SU-DHL-6 (cell line): ENCODE data around the gene DIP2C.

Experiments used
- H2AFZ ChIP-seq: fragments of 200-600 bp; sonication (generic); 2 replicates; pipeline ENCODE4 v1.6.1; 2014; ENCODE audit warnings: low read depth, mild to moderate bottlenecking, moderate library complexity, mixed read lengths, antibody characterized with exemption, low read length; ENCODE audit not compliant: severe bottlenecking
- H3F3A ChIP-seq: fragments of 200-600 bp; shearing (Covaris generic); 2 replicates; pipeline ENCODE4 v1.6.0; 2016; ENCODE audit warnings: antibody characterized with exemption, mild to moderate bottlenecking; ENCODE audit not compliant: insufficient read depth
- H3K27ac ChIP-seq: fragments of 200-600 bp; sonication (generic); 2 replicates; pipeline ENCODE4 v1.5.1; 2016; ENCODE audit warnings: low read depth, mild to moderate bottlenecking, low read length, moderate library complexity, mixed read lengths
- H3K27me3 ChIP-seq: fragments of 200-600 bp; sonication (generic), shearing (Covaris generic); 2 replicates; pipeline ENCODE4 v1.6.0; 2014; ENCODE audit warnings: mild to moderate bottlenecking, low read length
- H3K36me3 ChIP-seq: fragments of 200-600 bp; sonication (generic); 2 replicates; pipeline ENCODE4 v1.6.1; 2014; ENCODE audit warnings: mild to moderate bottlenecking, low read length, mixed read lengths
- H3K4me2 ChIP-seq: fragments of 300-600, 200-600 bp; shearing (Covaris generic), sonication (generic); 2 replicates; pipeline ENCODE4 v1.6.0; 2014; ENCODE audit warnings: low read length, low read depth, mild to moderate bottlenecking; ENCODE audit not compliant: poor library complexity, severe bottlenecking
- H3K4me3 ChIP-seq: fragments of 200-600 bp; sonication (generic); 2 replicates; pipeline ENCODE4 v1.5.1; 2014; ENCODE audit warnings: antibody characterized with exemption, low read length, mild to moderate bottlenecking, mixed read lengths; ENCODE audit not compliant: insufficient read depth, poor library complexity, severe bottlenecking
- H3K79me2 ChIP-seq: fragments of 200-600 bp; sonication (generic); 2 replicates; pipeline ENCODE4 v1.6.1; 2014; ENCODE audit warnings: mild to moderate bottlenecking, low read length, moderate library complexity; ENCODE audit not compliant: insufficient read depth
- H3K9ac ChIP-seq: fragments of 200-600 bp; sonication (generic); 2 replicates; pipeline ENCODE4 v1.7.0; 2014; ENCODE audit warnings: mild to moderate bottlenecking, low read length
- H3K9me2 ChIP-seq: fragments of 200-600 bp; sonication (generic); replicated peaks from 2 replicates; pipeline ENCODE4 v1.6.1; 2014; ENCODE audit warnings: low read length; ENCODE audit not compliant: insufficient read depth
- H3K9me3 ChIP-seq: fragments of 200-600 bp; sonication (generic); 2 replicates; pipeline ENCODE4 v1.6.1; 2014; ENCODE audit warnings: low read length, mixed read lengths; ENCODE audit not compliant: insufficient read depth
- H4K20me1 ChIP-seq: fragments of 200-600 bp; sonication (generic); 2 replicates; pipeline ENCODE4 v1.6.1; 2014; ENCODE audit warnings: low read depth, mild to moderate bottlenecking, antibody characterized with exemption, low read length, moderate library complexity, mixed read lengths
- EZH2phosphoT487 ChIP-seq: fragments of 200-600 bp; sonication (generic), shearing (Covaris generic); conservative IDR thresholded peaks from 2 replicates; pipeline ENCODE4 v1.6.1; 2018; ENCODE audit warnings: mild to moderate bottlenecking, antibody characterized with exemption, low read length, moderate library complexity, mixed read lengths
- TF ChIP-seq, protein P1 (sequence below): fragments of 200-600 bp; sonication (generic); IDR thresholded peaks from one replicate; pipeline ENCODE4 v1.5.1; 2017; ENCODE audit warnings: antibody characterized with exemption, mild to moderate bottlenecking, low read length, moderate library complexity; ENCODE audit not compliant: insufficient read depth, poor library complexity, severe bottlenecking

DIP2C gene

DNA sequence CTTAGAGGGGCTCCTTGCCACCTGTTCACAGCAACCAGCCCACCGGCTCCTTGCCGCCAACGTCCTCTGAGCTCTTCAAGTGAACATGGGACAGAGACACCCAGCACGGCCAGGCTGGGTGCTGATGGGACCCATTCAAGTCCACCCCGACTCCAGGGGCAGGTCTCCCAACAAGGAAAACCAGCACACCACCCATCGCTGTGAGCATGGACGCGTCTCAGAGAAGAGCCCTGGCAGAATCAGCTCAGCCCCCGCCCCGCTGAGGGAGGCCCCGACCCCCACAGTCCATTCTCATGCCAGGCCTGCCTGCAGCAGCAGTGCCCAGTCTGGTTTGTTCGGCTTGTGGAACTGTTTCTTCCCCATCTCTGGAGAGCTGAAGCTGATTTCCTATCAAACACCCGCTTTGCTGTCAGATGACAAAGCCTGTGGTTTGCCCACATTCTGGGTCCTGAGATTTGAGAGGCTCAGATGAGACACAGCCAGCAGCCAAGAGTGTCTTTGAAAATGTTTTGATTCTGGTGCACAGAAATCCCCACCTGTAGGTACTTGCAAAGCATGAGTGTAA lies 337.6 kb downstream of the DIP2C start:
- TF ChIP-seq, protein P1, sequence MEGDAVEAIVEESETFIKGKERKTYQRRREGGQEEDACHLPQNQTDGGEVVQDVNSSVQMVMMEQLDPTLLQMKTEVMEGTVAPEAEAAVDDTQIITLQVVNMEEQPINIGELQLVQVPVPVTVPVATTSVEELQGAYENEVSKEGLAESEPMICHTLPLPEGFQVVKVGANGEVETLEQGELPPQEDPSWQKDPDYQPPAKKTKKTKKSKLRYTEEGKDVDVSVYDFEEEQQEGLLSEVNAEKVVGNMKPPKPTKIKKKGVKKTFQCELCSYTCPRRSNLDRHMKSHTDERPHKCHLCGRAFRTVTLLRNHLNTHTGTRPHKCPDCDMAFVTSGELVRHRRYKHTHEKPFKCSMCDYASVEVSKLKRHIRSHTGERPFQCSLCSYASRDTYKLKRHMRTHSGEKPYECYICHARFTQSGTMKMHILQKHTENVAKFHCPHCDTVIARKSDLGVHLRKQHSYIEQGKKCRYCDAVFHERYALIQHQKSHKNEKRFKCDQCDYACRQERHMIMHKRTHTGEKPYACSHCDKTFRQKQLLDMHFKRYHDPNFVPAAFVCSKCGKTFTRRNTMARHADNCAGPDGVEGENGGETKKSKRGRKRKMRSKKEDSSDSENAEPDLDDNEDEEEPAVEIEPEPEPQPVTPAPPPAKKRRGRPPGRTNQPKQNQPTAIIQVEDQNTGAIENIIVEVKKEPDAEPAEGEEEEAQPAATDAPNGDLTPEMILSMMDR: no peak
- no peak for TF ChIP-seq EZH2phosphoT487
- H3K4me2 ChIP-seq: no peak overlapping the region
- no peaks in the 10 kb centered on the region for H3K79me2 ChIP-seq
- H3K27me3 ChIP-seq: no peaks in the 10 kb centered on the region
- no peaks in the 10 kb centered on the region for H3K9me3 ChIP-seq
- no peaks in the 10 kb centered on the region for H4K20me1 ChIP-seq
- no peak overlapping the region for H3K27ac ChIP-seq
- no peaks in the 10 kb centered on the region for H3K9me2 ChIP-seq
- H3K36me3 ChIP-seq: no peaks in the 10 kb centered on the region
- no peak overlapping the region for H2AFZ ChIP-seq
- H3K9ac ChIP-seq: no peak overlapping the region
- no peak overlapping the region for H3K4me3 ChIP-seq
- no peaks in the 10 kb centered on the region for H3F3A ChIP-seq

DNA sequence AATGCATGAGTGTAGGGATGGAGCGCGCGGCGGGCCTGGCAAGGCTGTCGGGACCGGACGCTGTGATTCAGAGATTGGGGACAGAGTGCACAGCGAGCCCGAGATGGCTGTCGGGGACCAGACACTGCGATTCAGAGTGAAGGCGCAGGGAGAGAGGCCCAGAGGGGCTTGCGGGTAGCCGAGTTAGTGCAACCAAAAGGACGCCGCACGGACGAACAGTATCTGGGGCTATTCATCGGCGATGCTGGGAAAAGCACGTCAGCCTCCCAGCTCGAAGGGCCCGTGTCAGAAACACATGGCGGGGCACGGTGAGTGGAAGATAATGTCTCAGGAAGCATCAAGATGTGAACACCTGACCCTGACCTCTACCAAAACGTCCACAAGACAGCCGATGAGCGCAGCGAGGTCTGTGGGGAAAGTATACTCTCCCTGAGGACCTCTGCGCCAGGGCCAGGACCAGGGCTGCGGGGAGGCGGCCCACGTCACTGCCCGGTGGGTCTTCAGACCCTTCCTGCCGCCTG lies 338.4 kb downstream of the DIP2C start:
- no peak overlapping the region for H3K4me3 ChIP-seq
- no peaks in the 10 kb centered on the region for H3K9me3 ChIP-seq
- no peaks in the 10 kb centered on the region for H4K20me1 ChIP-seq
- TF ChIP-seq, protein P1: no peak
- TF ChIP-seq EZH2phosphoT487: no peak
- H3K79me2 ChIP-seq: no peaks in the 10 kb centered on the region
- H3K4me2 ChIP-seq: no peak overlapping the region
- no peaks in the 10 kb centered on the region for H3F3A ChIP-seq
- no peak overlapping the region for H3K27ac ChIP-seq
- no peaks in the 10 kb centered on the region for H3K36me3 ChIP-seq
- no peaks in the 10 kb centered on the region for H3K27me3 ChIP-seq
- H3K9ac ChIP-seq: no peak overlapping the region
- H2AFZ ChIP-seq: no peak overlapping the region
- H3K9me2 ChIP-seq: no peaks in the 10 kb centered on the region

DNA sequence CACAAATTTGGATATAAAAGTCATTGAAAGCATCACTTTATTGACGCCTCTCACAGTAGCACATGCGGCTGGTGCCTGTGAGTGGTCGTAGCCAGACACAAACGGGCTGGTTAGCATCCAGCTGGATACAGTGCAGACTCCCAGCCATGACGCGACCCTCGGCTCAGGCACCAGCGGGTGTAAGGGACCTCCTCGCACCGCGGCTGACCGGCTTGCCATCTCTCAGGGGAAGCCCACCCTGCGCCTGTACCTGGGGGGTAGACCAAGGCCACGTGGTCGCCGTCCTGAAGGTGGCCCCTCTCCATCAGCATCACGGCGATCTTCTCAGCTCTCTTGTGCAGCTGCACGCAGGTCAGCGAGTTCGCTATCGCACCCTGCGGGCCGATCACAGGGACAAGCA lies 340.4 kb downstream of the DIP2C start:
- no peak overlapping the region for H3K4me3 ChIP-seq
- no peaks in the 10 kb centered on the region for H3K79me2 ChIP-seq
- no peak overlapping the region for H2AFZ ChIP-seq
- no peak overlapping the region for H3K27ac ChIP-seq
- no peaks in the 10 kb centered on the region for H4K20me1 ChIP-seq
- H3K9me3 ChIP-seq: no peaks in the 10 kb centered on the region
- H3K9ac ChIP-seq: no peak overlapping the region
- H3F3A ChIP-seq: no peaks in the 10 kb centered on the region
- no peaks in the 10 kb centered on the region for H3K36me3 ChIP-seq
- no peak overlapping the region for H3K4me2 ChIP-seq
- TF ChIP-seq EZH2phosphoT487: no peak
- TF ChIP-seq, protein P1: no peak
- no peaks in the 10 kb centered on the region for H3K27me3 ChIP-seq
- no peaks in the 10 kb centered on the region for H3K9me2 ChIP-seq
